Stimulated activated CD4-positive, alpha-beta T cell treated with anti-CD3 and anti-CD28 coated beads, Interleukin-12 subunit alpha, Interleukin-12 subunit beta, amount 100 ng/mL, for 48 hours (primary cell): ENCODE results near the gene RUSC1.
"Not testable (repeated sequence)": the region's sequence is repeated elsewhere in the genome, so short reads cannot be mapped to it uniquely, and the experiment has no call there.

Source experiments
- DNase-seq, 3 donors: peaks; one replicate each; pipeline ENCODE4 v3.0.0-alpha.2; 2020; ENCODE audit warnings: low read depth in 2 of 3, low spot score in 1 of 3

RUSC1 gene

DNA sequence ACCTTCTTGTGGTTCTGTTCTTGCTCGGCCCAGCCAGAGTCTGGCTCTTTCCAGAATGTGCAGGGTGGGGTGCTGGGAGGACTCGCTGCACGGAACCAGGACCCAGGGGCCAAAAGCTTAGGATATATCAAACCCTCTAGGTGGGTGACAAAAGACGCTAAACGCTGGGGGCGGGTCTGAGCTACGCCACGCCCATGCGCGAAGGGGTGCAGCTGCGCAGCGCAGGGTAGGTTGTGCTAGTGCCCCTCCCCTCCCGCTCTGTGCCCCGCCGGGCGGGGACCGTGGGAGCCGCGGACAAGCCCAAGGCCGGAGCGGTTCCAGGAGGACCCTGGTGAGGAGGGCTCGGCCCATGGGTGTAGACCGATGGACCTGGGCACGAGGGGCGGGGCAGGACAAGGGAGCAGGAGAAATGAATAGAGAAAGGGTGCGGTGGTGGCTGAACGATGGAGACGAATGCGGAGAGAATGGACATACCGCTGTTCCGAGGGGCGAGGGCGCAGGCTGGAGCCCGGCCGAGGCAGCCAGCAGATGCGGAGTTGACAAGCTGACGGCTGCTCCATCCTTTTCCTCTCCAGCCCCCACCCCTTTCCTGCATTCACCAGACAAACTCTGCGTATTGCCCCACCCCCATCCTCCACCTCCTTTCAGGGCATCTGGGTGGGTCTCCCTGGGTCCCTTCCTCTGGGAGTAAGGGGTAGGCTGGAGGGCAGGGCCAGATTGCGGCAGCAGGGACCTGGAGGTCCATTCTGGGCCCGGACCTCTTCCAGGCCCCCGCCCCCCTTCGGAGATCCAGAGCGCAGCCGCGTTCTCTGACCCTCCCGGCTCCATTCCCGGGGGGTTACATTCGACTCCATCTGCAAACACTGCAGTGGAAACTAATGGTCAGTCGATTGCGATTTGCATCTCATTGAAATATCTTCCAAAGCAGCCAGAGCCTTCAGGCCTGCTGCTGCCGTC lies at the start of gene RUSC1:
Gene RUSC1, plus strand, starts transcription at position 234 of the 957 bp plus-strand sequence. CDS start 880 bp downstream, outside the sequence.
- DNase-seq: peak; percentile 58 to 72 (median 61)

DNA sequence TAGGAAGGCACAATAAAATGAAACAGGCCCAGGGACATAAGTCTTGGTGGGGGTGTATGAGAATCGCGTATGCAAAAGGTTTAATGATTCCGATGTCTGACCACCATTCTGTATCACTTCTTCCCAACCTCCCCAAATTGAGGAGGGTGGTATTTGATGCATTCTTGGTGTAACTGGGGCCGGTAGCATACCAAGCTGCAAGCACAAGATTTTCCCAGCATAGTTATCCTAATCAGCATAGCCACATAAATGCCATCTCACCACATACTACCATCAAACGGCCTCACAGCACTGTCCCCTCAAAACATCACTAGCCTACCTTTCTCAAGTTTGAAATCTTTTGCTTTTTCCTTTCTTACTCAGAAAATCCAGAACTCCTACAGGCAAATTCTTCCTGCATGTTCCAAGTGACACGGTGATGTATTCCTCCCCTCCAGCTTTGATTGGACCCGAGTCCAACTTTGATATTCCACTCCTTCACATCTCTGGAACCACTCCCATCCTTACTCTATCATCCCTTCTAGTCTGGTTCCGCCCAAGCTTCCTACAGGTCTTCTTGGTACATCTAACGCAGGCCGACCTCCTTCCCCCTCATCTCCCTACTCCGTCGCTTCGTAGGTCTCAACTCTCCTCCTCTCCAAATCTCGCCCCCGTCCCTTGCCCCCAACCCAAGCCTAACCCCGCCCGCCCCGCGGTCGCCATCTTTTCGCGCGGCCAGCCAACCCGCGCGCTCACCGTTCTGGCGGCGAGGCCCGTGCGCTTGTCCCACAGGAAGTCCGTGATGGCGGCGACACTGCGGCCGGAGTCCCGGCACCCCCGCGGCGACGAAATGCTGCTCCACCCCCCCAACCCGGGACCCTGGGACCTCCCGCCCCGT lies 48.0 kb upstream of the RUSC1 start:
- peak in 1 of 3 donors; percentile 46 for DNase-seq

GRCh38 chr1:155273343-155274245 lies 47.1 kb upstream of the RUSC1 start, which contains the start of gene CLK2:
Gene CLK2, minus strand, starts transcription at chr1:155273504. Its CDS starts 2,527 bp downstream, at chr1:155270977.
- peak; percentile 91 to 98 (median 93) for DNase-seq

DNA sequence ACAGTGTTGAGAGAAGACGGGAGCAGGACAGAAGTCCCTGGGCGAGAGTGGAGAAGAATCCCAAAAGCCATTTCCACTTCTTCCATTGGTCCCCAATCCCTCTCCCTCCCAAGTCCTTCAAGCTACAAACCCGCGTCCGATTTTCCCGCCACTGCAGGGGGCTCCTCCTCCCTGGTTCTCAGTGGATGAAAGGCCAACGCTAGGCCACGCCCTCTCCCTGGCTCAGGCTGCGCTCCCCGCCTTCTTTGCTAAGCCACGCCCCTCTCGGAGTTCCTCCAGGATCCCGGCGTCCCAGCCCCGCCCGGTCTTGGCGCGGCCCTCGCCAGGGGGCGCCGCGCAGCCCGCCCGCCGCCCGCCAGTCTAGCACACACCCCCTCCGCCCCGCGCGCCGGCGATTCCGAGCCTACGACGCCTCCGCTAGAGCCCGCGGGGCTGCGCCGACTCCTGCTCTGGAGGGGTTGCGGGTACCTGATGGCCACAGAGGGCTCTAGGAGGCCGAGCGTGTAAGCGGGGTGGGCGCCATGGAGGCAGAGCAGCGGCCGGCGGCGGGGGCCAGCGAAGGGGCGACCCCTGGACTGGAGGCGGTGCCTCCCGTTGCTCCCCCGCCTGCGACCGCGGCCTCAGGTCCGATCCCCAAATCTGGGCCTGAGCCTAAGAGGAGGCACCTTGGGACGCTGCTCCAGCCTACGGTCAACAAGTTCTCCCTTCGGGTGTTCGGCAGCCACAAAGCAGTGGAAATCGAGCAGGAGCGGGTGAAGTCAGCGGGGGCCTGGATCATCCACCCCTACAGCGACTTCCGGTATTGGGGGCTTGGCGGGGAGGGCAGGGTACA lies 43.4 kb upstream of the RUSC1 start, which contains the start of gene HCN3:
Gene HCN3, plus strand, starts transcription at position 394 of the 832 bp plus-strand sequence. Its CDS starts 128 bp downstream, at position 522.
- peak; percentile 91 to 97 (median 96) for DNase-seq

- peak; percentile 54 to 82 (median 63) for DNase-seq
Measured at GRCh38 chr1:155277902-155278688, 42.6 kb upstream of the RUSC1 start.

GRCh38 chr1:155278689-155279160 lies 42.0 kb upstream of the RUSC1 start:
- DNase-seq: no peak

DNA sequence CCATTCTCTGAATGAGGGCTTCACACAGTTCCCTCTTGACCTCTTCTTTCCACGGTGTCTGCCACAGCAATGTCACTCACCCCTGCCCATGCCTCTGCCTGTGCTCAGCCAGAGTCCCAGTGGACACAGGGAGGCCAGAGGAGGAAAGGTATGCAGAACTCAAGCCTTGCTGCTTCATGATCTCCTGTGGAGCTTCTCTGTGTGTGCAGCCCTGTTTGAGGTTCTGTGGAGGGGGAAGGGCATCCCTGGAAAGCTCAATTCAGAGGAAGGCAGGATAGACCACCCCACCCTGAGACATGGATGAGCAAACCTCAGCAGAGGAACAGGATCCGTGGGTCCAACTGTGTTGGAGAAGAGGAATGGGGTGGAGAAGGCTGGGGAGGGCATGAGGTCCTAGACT lies 41.4 kb upstream of the RUSC1 start:
- DNase-seq: no peak

- no peak for DNase-seq
Measured at GRCh38 chr1:155282488-155283091, 38.1 kb upstream of the RUSC1 start.

DNA sequence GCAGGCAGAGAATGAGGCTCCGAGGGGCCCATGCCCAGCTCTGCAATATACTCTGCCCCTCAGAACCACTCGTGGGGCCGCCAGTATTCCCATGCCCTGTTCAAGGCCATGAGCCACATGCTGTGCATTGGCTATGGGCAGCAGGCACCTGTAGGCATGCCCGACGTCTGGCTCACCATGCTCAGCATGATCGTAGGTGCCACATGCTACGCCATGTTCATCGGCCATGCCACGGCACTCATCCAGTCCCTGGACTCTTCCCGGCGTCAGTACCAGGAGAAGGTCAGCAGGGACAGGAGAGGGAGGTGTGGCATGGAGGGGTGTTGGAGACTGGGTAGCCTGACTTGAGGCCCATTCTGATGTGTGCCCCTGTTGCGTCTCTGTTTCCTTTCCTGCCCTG lies 36.2 kb upstream of the RUSC1 start:
- no peak for DNase-seq

- DNase-seq: no peak
Measured at GRCh38 chr1:155285063-155285462, 35.6 kb upstream of the RUSC1 start.

DNA sequence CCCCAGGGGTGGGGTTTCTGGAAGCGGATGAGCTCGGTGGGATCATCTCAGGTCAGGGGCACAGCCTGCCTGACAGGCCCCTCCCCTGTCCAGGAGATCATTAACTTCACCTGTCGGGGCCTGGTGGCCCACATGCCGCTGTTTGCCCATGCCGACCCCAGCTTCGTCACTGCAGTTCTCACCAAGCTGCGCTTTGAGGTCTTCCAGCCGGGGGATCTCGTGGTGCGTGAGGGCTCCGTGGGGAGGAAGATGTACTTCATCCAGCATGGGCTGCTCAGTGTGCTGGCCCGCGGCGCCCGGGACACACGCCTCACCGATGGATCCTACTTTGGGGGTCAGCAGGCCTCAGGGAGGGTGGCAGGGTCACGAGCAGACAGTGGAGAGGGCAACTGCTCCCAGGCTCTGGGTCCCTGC lies 35.1 kb upstream of the RUSC1 start:
- DNase-seq: no peak

- no peak for DNase-seq
Measured at GRCh38 chr1:155286544-155286943, 34.1 kb upstream of the RUSC1 start.

GRCh38 chr1:155287987-155288543 lies 32.6 kb upstream of the RUSC1 start:
- DNase-seq: no peak

DNA sequence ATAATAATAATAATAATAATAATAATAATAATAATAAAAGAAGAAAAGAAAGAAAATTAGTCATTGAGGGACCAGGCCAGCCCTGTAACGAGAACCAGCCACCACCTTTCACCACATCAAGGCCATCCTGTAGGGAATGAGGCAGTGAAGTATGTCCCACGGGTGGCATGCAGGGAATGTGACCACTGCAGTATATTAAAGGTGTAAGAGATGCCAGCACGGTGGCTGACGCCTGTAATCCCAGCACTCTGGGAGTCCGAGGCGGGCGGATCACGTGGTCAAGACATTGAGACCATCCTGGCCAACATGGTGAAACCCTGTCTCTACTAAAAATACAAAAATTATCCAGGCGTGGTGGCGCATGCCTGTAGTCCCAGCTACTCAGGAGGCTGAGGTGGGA lies 29.7 kb upstream of the RUSC1 start:
- not testable (repeated sequence) for DNase-seq

DNA sequence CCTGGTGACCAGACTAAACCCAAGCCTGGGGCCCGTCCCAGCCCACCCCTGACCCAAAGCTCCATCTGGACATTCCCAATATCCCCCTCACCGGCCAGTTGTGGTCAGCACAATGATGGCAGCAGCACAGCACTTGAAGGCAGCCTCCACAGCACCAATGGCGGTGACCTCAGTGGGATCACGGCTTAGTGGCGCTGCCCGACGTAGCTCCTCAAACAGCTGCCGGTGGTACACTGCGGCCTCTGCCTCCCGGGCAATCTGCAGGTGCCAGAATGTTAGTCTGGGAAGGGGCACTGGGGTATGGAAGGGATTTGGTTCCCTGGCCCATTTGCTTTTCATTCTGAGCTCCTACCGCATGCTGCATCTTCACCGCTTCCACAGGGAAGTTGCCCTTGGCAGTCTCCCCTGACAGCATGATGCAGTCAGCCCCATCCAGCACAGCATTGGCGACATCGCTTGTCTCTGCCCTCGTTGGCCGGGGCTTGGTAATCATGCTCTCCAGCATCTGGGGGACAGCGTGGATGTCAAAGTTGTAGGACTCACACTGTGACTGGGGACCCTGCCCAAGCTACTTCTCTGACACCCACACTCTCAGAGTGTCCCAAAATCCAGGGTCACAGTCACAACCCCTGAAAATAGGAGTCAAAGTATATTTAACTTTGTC lies 27.5 kb upstream of the RUSC1 start:
- no peak for DNase-seq

DNA sequence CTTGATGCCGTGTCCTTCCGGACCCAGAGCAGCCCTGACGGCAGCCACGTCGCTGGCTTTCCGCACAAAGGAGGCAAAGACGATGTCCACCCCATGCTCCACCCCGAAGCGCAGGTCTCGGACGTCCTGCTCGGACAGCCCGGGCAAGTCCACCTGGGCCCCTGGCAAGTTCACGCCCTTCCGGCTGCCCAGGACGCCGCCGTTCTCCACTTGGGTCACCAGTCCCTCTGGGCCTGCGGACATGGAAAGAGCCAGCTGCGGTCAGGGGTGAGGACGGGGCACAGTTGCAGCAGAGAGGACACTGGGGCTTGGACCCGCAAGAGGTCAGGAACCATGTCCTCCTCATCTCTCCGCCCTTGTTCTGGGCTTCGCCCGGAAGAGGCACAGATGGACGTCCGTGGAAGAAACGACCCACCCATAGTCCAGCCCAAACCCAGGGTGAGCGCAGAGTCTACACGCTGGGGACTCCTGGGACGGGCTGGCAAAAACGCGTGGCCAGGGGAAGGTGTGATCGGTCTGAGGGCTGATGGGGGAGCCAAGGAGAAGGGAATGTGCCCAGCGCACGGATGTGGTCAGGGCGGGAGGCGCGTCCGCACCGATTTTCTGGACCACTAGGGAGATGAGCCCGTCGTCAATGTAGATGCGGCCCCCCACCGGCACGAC lies 26.0 kb upstream of the RUSC1 start:
- no peak for DNase-seq
